HepG2 (cell line): ENCODE data around the gene LIPA. TPM values are rescaled to one million over a fixed set of nuclear protein-coding genes. Genes with fewer than 3 reads are reported as not detected.
A peak's percentile ranks its signal among the peaks of the same experiment; 100 is the strongest.

Source experiments
- ATAC-seq: fragments of 200-7000 bp; cut with Tn5 transposase; 3 replicates; pipeline ENCODE4 v1.9.1; 2020; ENCODE audit warnings: mild to moderate bottlenecking, moderate library complexity
- BruUV-seq: library from RNA; stranded (reverse); fragments of 400-500 nt; replicated peaks from 2 replicates; lab custom pipeline; 2021; lab: Mats Ljungman, UMichigan
- CTCF ChIA-PET: fragments of 300-600 bp; formaldehyde crosslinking; extraction: SDS; loops from one replicate; lab custom pipeline; 2021; ENCODE audit warnings: low total read pairs, inconsistent platforms, low intra/inter-chr PET ratio; lab: Yijun Ruan, JAX
- POLR2A ChIA-PET: fragments of 350-600 bp; sonication (Branson Sonifier 250); formaldehyde crosslinking; loops from one replicate; lab custom pipeline; 2020; ENCODE audit warnings: antibody characterized with exemption, inconsistent platforms; lab: Yijun Ruan, JAX
- DNase-seq: peaks from one replicate; pipeline ENCODE4 v3.0.0-alpha.2; 2015; ENCODE audit warnings: low spot score
- FAIRE-seq: peaks from 3 replicates; lab custom pipeline; 2011; peaks lifted over from hg19 to GRCh38; lab: Jason Lieb, UNC
- H2AFZ ChIP-seq: one replicate; pipeline ENCODE4 v1.6.1; 2011; ENCODE audit warnings: low read length, inconsistent platforms
- H3K27ac ChIP-seq: fragments of 300-600 bp; 3 replicates; pipeline ENCODE4 v1.8.0; 2011; ENCODE audit warnings: mixed run types, mild to moderate bottlenecking, mixed read lengths, low read length, inconsistent platforms; ENCODE audit not compliant: insufficient read depth; ENCODE audit errors: extremely low read length
- H3K27me3 ChIP-seq, 2 experiments: fragments of 200-600 bp in 1 of 2; 2 replicates in 1 of 2; 3 replicates in 1 of 2; pipeline versions ENCODE4 v1.6.0 to v1.8.0; 2011; ENCODE audit warnings: low read length in 2 of 2, mild to moderate bottlenecking in 2 of 2, moderate library complexity in 2 of 2, inconsistent platforms in 1 of 2; ENCODE audit not compliant: insufficient read depth in 2 of 2, control insufficient read depth in 1 of 2
- H3K36me3 ChIP-seq, 2 experiments: fragments of 200-600 bp in 1 of 2; replicated peaks in 1 of 2; 2 replicates in 1 of 2; 3 replicates in 1 of 2; pipeline versions ENCODE4 v1.5.1 to v1.8.0; 2011; ENCODE audit warnings: low read length in 2 of 2, inconsistent platforms in 1 of 2; ENCODE audit not compliant: insufficient read depth in 2 of 2, control insufficient read depth in 1 of 2
- H3K4me1 ChIP-seq: 2 replicates; pipeline ENCODE4 v1.5.1; 2012; ENCODE audit warnings: low read length, inconsistent platforms; ENCODE audit not compliant: insufficient read depth
- H3K4me2 ChIP-seq: 2 replicates; pipeline ENCODE4 v1.6.0; 2011; ENCODE audit warnings: low read depth, low read length, inconsistent platforms
- H3K4me3 ChIP-seq, 3 experiments: fragments of 200-600 bp in 1 of 3; sonication (generic), shearing (Covaris generic) in 1 of 3; replicated peaks in 1 of 3; 2 replicates each; pipeline ENCODE4 v1.5.1; 2011 to 2016; ENCODE audit warnings: low read length in 3 of 3, inconsistent platforms in 2 of 3, low read depth in 2 of 3, mild to moderate bottlenecking in 2 of 3, control low read depth in 1 of 3, mixed read lengths in 1 of 3; ENCODE audit not compliant: insufficient read depth in 1 of 3
- H3K79me2 ChIP-seq: one replicate; pipeline ENCODE4 v1.6.1; 2011; ENCODE audit warnings: low read length, inconsistent platforms; ENCODE audit not compliant: insufficient read depth
- H3K9ac ChIP-seq: 2 replicates; pipeline ENCODE4 v1.6.0; 2011; ENCODE audit warnings: mild to moderate bottlenecking, low read depth, low read length, inconsistent platforms; ENCODE audit not compliant: insufficient read depth
- H3K9me3 ChIP-seq: 2 replicates; pipeline ENCODE4 v1.5.1; 2012; ENCODE audit warnings: mild to moderate bottlenecking, low read length
- H4K20me1 ChIP-seq: 2 replicates; pipeline ENCODE4 v1.6.0; 2011; ENCODE audit warnings: inconsistent platforms, mild to moderate bottlenecking, low read length, moderate library complexity; ENCODE audit not compliant: insufficient read depth
- ASH2L ChIP-seq: fragments of 300-600, 200-600 bp; sonication (generic); IDR thresholded peaks from 2 replicates; pipeline ENCODE4 v1.7.0; 2017; ENCODE audit warnings: low read depth, mild to moderate bottlenecking, moderate library complexity, mixed read lengths, low read length; ENCODE audit not compliant: insufficient read length
- CHD2 ChIP-seq: IDR thresholded peaks from 2 replicates; pipeline ENCODE4 v1.6.1; 2011; ENCODE audit warnings: low read depth, low read length, improper control_type of control experiment
- ELF3 ChIP-seq: IDR thresholded peaks from 2 replicates; pipeline ENCODE4 v1.6.1; 2016; ENCODE audit warnings: missing genetic modification reagents, missing compliant biosample characterization
- FOXA1 ChIP-seq, 2 experiments: fragments of 450-650 bp in 1 of 2; sonication (generic) in 1 of 2; formaldehyde crosslinking in 1 of 2; IDR thresholded peaks; 2 replicates each; pipeline versions ENCODE4 v1.4.0 to v1.6.1; 2016 to 2020; ENCODE audit warnings: missing genetic modification reagents in 1 of 2
- FOXA3 ChIP-seq: IDR thresholded peaks from 2 replicates; pipeline ENCODE4 v1.6.1; 2016; ENCODE audit warnings: missing genetic modification reagents, missing compliant biosample characterization
- MAX ChIP-seq: IDR thresholded peaks from 2 replicates; pipeline ENCODE4 v1.6.1; 2012; ENCODE audit warnings: inconsistent platforms
- MED13 ChIP-seq: sonication (generic); formaldehyde crosslinking; IDR thresholded peaks from 2 replicates; pipeline ENCODE4 v1.5.0; 2020; ENCODE audit warnings: missing genetic modification reagents
- MNT ChIP-seq: fragments of 450-650 bp; IDR thresholded peaks from 2 replicates; pipeline ENCODE4 v1.6.1; 2016
- MXD4 ChIP-seq: IDR thresholded peaks from 2 replicates; pipeline ENCODE4 v1.6.1; 2016; ENCODE audit warnings: mild to moderate bottlenecking, missing biosample characterization, missing genetic modification reagents
- SAP130 ChIP-seq: IDR thresholded peaks from 2 replicates; pipeline ENCODE4 v1.6.1; 2016; ENCODE audit warnings: low read depth
- SNAPC2 ChIP-seq: sonication (generic); formaldehyde crosslinking; IDR thresholded peaks from 2 replicates; pipeline ENCODE4 v1.8.1; 2022; ENCODE audit warnings: mild to moderate bottlenecking, missing genetic modification reagents
- ZBTB49 ChIP-seq: sonication (generic); formaldehyde crosslinking; IDR thresholded peaks from 2 replicates; pipeline ENCODE4 v1.4.0; 2020; ENCODE audit warnings: missing genetic modification reagents, borderline replicate concordance
- ZNF12 ChIP-seq: sonication (generic); formaldehyde crosslinking; IDR thresholded peaks from 2 replicates; pipeline ENCODE4 v1.5.0; 2020; ENCODE audit warnings: missing genetic modification reagents
- ZNF331 ChIP-seq: sonication (generic); formaldehyde crosslinking; IDR thresholded peaks from 2 replicates; pipeline ENCODE4 v1.4.0; 2020; ENCODE audit warnings: missing genetic modification reagents
- ZNF362 ChIP-seq: sonication (generic); formaldehyde crosslinking; IDR thresholded peaks from 2 replicates; pipeline ENCODE4 v1.4.0; 2020; ENCODE audit warnings: missing genetic modification reagents, mild to moderate bottlenecking, borderline replicate concordance
- ZNF788 ChIP-seq: sonication (generic); formaldehyde crosslinking; IDR thresholded peaks from 2 replicates; pipeline ENCODE4 v1.5.0; 2020; ENCODE audit warnings: mild to moderate bottlenecking, missing genetic modification reagents, borderline replicate concordance
- in situ Hi-C: cut with HindIII; loops from 2 replicates; pipeline ENCODE4 v1.10.0; 2017; ENCODE audit warnings: low pct_unique_long_range_greater_than_20kb; ENCODE audit not compliant: extremely low pct_ligation_motif_present
- intact Hi-C: fragments of 100-400 bp; cut with micrococcal nuclease; formaldehyde crosslinking; loops from one replicate; pipeline ENCODE4 v1.10.0; 2022; ENCODE audit not compliant: unreplicated experiment
- polyA plus RNA-seq, 8 experiments: library from polyadenylated mRNA; depleted of rRNA in 3 of 8; stranded (reverse) in 7 of 8; unstranded in 1 of 8; fragments of >200 nt; fragmentation: Illumina TruSeq in 4 of 8; extraction: Trizol in 4 of 8; gene quantifications; 2 replicates each; pipeline versions ENCODE4 v1.2.1 to v1.2.3, GENCODE V29; 2011 to 2016; ENCODE audit warnings: low read depth in 4 of 8, missing spikeins in 1 of 8, mixed read lengths in 1 of 8; ENCODE audit not compliant: insufficient read depth in 1 of 8
- total RNA-seq, 5 experiments: library from RNA; depleted of rRNA; stranded (reverse); fragments of >200 nt; fragmentation: Illumina TruSeq; extraction: Trizol; gene quantifications; 2 replicates each; pipeline ENCODE4 v1.2.3, GENCODE V29; 2016; ENCODE audit warnings: low read depth in 1 of 5

Gene LIPA
- total and polyA plus RNA-seq, 2 of the 13 experiments (the other 11 are each of a cell fraction or from before 2014, with no cell fraction given), result 57.1 to 79.5 TPM

- Histone ChIP-seq H4K20me1 (no peaks in the 10 kb centered on the region), H2AFZ (no peak overlapping the region), H3K27me3 (no peaks in the 10 kb centered on the region), H3K36me3 (peaks cover 0 to 12% of the 10 kb centered on the region in 2 experiments; a peak in 3 of 5 replicates), H3K79me2 (no peaks in the 10 kb centered on the region), H3K4me1 (peaks cover 24% of the 10 kb centered on the region), H3K9ac (no peak overlapping the region), H3K27ac (peak overlapping the region; percentile 44), H3K4me2 (peak overlapping the region; percentile 9; the same call in 1 of the 2 replicates), H3K9me3 (no peaks in the 10 kb centered on the region), H3K4me3 (no peak overlapping the region)
- in situ Hi-C loops, result no loop called here
- TF ChIP-seq ELF3 (CRISPR knock-in tag), result 0 out of 2 replicates have a peak, but pooled peaks have one; percentile 26
- TF ChIP-seq MNT, result 0 out of 2 replicates have a peak, but pooled peaks have one; percentile 8
- peak; percentile 83; the same call in 1 of the 2 replicates for TF ChIP-seq ZNF362
- TF ChIP-seq SAP130 (CRISPR knock-in tag), result peak; percentile 45
- no peak for TF ChIP-seq FOXA1 (IDR thresholded peaks at IDR 0.05)
- TF ChIP-seq FOXA1 (CRISPR knock-in tag; IDR thresholded peaks at IDR 0.05), result peak; percentile 33; the same call in 1 of the 2 replicates
- peak; percentile 42; the same call in 1 of the 2 replicates for TF ChIP-seq MAX
- no peak for TF ChIP-seq MED13 (CRISPR knock-in tag)
- TF ChIP-seq SNAPC2, result no peak
- TF ChIP-seq FOXA3, result peak; percentile 57; the same call in 1 of the 2 replicates
- TF ChIP-seq ZNF331 (CRISPR knock-in tag), result peak; percentile 38; the same call in 1 of the 2 replicates
- TF ChIP-seq MXD4 (CRISPR knock-in tag), result 0 out of 2 replicates have a peak, but pooled peaks have one; percentile 44
- no peak for TF ChIP-seq CHD2
- no peak for TF ChIP-seq ZBTB49 (CRISPR knock-in tag)
- TF ChIP-seq ASH2L, result peak; percentile 28
- TF ChIP-seq ZNF788 (CRISPR knock-in tag), result no peak
- 0 out of 2 replicates have a peak, but pooled peaks have one; percentile 18 for TF ChIP-seq ZNF12 (CRISPR knock-in tag)
- ATAC-seq, result peak; percentile 97
- ChIA-PET CTCF (no interaction called here), POLR2A (no interaction called here)
- BruUV-seq, result no TSS peak
- intact Hi-C loops, result no loop called here
- peak; percentile 57 for DNase-seq
- no peak for FAIRE-seq
Measured at GRCh38 chr10:89242345-89242684, 9.3 kb downstream of the LIPA start.
